GM18870 (cell line): ENCODE measurements around the gene KDM1B.

Experiments
- ATAC-seq: cut with Tn5 transposase; IDR thresholded peaks from one replicate; pipeline ENCODE4 v1.9.1; 2021; ENCODE audit warnings: moderate library complexity; ENCODE audit not compliant: unreplicated experiment

Gene KDM1B, protein sequence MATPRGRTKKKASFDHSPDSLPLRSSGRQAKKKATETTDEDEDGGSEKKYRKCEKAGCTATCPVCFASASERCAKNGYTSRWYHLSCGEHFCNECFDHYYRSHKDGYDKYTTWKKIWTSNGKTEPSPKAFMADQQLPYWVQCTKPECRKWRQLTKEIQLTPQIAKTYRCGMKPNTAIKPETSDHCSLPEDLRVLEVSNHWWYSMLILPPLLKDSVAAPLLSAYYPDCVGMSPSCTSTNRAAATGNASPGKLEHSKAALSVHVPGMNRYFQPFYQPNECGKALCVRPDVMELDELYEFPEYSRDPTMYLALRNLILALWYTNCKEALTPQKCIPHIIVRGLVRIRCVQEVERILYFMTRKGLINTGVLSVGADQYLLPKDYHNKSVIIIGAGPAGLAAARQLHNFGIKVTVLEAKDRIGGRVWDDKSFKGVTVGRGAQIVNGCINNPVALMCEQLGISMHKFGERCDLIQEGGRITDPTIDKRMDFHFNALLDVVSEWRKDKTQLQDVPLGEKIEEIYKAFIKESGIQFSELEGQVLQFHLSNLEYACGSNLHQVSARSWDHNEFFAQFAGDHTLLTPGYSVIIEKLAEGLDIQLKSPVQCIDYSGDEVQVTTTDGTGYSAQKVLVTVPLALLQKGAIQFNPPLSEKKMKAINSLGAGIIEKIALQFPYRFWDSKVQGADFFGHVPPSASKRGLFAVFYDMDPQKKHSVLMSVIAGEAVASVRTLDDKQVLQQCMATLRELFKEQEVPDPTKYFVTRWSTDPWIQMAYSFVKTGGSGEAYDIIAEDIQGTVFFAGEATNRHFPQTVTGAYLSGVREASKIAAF

DNA sequence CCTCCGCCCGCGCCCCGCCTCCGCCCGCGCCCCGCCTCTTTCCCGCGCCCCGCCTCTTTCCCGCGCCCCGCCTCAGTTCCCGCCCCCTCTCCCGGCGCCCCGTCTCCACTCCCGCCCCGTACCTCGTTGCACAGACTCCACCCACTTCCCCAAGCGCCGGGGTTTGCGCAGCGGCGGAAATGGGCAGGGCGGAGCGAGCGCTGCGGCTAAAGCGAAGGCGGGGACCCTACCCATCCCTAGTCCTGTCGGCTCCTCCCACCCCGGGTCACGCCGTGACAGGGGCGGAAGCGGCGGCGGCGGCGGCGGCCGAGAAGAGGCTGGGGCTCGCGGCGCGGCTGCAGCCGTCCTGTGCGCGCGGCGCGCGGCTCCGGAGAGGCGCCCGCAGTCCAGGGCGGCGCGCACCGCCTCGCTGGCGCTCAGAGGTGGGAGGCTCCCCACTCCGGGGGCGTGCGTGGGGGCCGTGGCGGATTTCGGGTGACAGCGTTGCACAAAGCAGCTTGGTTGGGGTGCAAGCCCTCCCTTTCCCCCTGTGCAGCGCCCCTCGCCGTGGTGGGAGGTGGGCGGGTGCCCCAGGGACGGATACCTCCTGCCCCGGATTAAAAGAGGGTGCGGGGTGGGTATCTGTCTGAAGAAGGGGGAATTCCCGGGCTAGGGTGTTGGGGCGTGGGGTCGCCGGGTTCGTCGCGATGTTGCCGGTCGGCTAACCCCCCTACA is at the start of gene KDM1B:
TSS of gene KDM1B (plus strand) at position 273 of the 714 bp plus-strand sequence. CDS start 4,474 bp downstream, outside the sequence.
- ATAC-seq = peak; percentile 65

DNA sequence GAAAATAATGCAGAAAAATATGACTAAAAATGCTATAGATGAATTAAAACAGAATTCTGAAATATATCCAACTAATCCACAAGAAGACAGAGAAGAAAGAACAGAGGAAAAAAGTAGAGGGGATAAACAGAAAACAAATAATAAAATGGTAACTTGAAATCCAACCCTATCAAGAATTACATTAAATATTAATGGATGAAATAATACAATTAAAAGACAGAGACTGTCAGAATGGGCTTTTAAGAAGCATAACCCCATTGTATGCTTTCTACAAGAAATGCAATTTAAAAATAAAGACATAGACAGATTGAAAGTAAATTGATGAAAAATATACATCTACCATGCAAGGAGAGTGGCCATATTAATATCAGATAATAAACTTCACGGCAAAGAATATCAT is 48.2 kb upstream of the KDM1B start:
- ATAC-seq = no peak

DNA sequence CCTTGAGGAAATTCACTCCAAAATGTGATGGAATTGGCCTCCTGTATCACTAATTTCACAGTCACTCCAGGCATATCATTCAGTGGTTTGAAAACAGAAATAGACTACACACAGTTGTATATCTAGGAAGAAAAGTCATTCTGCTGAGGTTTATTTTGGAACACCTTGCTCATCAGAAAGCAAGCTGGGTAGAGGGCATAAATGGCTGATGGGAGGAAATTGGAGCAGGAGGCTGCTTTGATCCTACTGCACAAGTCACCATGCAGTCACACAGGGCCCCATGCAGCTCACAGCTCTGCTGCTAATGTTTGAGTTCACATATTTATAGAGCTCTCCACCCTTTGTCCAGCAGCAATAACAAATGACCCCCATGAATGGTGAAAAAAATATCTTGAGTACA is 45.1 kb upstream of the KDM1B start:
- ATAC-seq = no peak

DNA sequence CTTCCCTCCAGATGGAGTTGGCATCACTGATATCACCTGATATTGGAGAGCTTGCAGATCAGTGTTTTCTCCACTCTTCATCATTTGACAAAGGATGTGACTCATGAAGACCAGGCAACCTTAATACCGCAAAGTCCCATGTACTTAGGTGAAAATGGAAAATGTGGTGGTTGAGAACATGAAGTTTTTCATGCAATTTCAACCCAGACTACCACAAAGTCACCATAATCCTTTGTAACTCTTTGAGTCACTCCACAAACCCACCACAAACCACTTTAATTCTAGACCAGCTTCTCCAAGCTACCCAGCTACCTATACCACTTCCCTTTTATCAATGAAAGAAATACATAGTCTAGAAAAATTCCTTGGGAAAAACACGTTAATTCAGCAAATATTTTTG is 39.9 kb upstream of the KDM1B start:
- no peak for ATAC-seq

DNA sequence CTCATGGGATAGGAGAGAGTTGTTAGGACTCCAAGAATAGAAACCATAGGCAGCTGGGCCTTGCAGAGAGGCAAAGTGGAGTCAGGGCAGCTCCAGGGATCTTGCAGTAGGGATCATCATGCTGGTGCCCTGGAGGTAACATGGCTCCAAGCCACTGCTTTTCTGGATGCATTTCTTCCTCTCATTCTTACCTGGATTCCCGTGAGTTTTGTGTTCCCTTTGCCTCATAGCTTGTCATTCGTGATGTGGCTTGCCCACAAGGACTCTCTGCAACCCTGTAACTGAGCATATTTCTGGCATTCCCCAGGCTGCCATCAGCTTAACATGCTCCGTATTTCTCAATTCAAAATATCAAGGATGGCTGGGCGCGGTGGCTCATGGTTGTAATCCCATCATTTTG is 38.1 kb upstream of the KDM1B start:
- no peak for ATAC-seq

DNA sequence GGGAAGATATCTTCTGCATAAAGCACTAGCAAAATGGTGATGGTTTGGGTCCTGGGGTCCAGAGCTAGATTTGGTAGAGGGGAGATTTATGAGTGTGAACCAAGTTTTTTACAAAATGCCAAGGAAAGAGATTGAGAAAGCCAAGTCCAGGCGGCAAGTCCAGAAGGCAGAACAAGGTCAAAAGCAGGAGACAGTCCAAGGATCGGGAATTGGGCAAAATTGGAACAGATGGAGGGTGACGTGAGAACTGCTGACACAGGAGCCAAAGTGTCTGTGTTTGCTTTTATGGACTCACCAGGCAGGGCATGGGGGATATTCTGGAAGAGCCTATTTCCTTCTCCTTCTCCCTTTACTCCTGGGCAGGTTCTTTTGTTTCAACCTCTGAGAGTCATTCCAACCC is 36.9 kb upstream of the KDM1B start:
- ATAC-seq = no peak

DNA sequence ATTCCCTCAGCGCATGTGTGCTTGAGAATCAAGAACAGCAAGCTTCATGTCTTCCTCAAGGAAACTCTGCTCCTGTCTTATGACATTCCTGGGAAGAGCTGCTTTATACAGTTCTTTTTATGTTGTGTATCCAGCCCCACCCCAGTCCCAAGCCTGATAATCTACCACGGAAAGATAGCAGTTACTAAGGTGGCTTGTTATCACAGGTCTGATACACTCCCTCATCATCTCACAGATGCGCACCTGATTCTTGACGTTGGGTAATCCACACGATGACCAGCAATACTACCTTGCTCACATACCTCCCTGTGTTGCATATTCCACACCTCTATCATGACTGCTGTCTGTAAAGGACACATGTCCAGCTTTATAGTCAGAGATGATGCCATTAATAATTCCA is 36.0 kb upstream of the KDM1B start:
- ATAC-seq = no peak

DNA sequence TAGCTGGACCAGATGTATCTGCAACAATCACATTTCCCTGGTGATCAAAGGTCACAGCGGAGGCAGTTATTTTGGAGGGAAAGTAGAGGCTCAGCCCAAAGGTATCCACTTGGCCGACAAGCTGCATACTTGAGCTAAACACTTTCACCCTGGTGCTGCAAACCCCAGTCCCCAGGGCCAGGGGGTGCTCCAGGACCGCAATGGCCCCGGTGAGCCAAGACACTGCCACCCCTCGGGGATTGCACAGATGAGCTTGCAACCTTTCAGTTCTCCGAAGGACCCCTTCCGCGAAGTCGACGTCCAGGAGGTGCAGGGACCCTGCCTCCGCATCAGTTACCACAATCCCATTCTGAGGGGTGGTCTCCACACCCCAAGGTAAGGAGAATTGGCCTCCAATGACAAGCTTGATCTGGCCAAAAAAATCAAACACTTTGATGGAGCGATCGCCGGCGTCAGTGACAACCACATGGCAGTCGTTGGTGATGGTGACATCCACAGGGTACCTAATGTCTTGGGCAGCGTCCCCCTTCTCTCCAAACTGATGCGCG is 33.6 kb upstream of the KDM1B start:
- no peak for ATAC-seq

- ATAC-seq = peak; percentile 95
Observed at GRCh38 chr6:18122128-18123093, 32.8 kb upstream of the KDM1B start, which contains the start of gene NHLRC1. Gene NHLRC1, minus strand, starts transcription at chr6:18122677. Its CDS starts 71 bp downstream, at chr6:18122606.

DNA sequence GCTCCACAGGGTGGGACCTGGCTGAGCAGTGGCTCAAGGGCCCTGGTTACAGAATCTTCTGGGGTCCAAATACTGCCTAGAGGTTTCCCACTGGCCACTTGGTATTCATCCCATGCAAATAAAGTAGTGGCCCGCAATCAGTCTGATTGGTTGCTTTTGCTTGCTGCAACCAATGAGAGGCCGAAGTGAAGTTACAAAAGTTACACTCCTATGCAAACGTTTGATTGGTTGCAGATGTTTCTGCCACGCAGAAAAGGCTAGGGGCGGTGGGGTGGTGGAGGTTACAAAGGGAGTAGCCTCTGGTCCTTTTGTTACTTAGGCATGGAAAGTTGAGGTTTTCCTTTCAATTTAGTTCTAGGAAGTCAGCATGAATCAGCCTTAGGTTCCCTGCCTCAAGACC is 29.1 kb upstream of the KDM1B start:
- ATAC-seq = no peak

GRCh38 chr6:18132346-18132745 is 22.9 kb upstream of the KDM1B start:
- no peak for ATAC-seq

DNA sequence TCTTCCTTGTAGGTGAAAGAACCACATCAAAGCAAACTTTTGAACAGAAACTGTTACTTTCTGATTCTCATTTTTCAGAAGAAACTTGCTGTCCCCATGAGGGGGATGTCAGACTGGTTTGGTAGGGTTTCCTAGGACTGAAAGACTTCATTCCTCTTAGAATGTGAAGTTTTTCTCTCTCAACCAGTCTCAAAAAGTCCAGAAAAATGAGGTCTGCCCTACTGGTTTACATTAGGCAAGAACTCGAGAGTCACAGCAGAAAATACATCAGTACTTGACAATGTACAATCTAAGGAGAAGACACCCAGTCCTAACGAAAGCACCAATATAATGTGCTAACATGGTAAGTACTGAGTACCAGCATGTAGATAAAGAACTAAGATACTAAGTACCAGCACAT is 20.1 kb upstream of the KDM1B start:
- ATAC-seq = no peak

GRCh38 chr6:18136260-18136659 is 19.0 kb upstream of the KDM1B start:
- no peak for ATAC-seq

DNA sequence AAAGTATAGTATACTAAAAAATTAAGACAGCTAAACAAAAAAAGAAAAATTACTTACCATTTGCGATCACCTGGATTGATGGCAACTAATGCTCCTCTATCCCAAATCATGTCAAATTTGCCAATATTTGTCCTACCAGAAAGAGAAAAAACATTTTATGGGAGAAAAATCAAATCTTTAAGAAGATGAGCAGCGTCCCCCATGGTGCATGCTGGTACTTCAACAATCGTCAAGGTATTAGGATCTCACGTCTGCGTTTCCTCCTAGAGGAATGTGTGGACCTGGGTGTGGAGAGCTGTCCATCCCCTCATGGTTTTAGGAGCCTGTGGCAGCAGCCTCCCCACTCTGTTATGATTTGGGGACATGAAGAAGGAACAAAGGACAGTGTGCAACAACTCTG is 16.3 kb upstream of the KDM1B start:
- no peak for ATAC-seq

DNA sequence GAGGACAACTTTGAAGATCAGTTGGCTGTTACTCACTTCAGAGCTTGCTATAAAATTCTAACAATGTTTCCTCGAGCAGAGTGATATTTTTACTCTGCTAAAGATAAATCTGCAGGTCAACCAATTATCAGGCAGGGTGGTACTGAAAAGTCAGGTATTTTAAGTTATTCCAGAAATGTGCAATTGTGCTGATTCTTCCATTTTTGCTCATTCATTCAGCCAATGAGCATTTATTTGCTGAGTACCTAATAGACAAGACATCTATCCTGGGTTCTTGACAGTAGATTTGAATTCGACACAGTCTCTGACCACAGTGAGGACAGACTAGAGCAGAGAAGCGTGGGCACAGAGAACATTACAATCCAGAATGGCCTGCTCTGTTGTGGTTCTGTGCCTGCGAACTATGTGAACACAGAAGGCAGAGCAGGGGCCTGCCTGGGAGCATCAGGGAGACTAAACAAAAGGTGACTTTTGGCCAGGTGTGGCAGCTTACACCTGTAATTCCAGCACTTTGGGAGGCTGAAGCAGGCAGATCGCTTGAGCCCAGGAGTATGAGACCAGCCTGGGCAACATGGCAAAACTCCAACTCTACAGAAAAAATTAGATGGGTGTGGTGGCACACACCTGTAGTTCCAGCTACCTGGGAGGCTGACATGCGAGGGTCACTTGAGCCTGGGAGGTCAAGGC is 15.1 kb upstream of the KDM1B start:
- no peak for ATAC-seq

DNA sequence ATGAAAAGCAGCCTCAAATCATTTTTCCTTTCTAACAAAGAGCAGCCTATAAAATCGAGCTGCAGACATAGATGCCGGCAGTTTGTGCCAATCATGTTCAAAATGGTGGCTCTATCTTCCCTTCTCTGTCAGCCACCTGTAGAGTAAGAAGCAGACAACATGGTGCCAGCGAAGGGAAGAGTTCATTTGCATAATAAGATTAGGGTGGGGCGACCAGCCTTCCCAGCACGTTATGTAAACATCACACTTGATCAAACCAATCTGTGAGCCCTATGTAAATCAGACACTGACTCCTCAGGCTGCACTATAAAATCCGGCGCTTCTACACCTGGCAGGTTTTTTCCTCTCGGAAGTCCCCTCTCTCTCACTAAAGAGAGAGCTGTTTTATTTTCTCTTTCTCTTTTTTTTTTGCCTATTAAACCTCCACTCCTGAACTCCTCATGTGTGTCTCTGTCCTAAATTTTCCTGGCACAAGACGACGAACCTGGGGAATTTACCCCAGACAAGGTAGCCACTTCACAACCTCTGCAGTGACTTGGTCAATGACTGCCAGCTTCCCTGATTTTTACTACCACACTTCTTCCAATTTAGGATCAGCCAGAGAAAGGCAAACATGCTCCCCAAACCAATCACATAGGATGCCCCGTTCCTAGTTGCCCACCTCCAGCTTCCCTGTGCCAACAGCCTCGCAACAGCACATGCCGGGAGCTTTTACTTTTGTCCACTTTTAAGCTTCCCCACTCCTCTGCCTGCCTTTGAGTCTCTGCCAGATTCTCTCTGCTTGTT is 13.2 kb upstream of the KDM1B start:
- ATAC-seq = no peak

GRCh38 chr6:18142591-18142861 is 12.7 kb upstream of the KDM1B start:
- no peak for ATAC-seq

GRCh38 chr6:18147160-18147559 is 8.1 kb upstream of the KDM1B start:
- no peak for ATAC-seq

- ATAC-seq = no peak
Observed at GRCh38 chr6:18147616-18148015, 7.6 kb upstream of the KDM1B start.
